NCI-H187 treated with DMSO at 0.1 percent for 48 hours (cell line): ENCODE results near the gene NPDC1.
"Not testable (repeated sequence)": the region's sequence is repeated elsewhere in the genome, so short reads cannot be mapped to it uniquely, and the experiment has no call there.

Experiments used
- DNase-seq: peaks from one replicate; lab custom pipeline; 2025; lab: John Stamatoyannopoulos, UW

NPDC1 gene

DNA sequence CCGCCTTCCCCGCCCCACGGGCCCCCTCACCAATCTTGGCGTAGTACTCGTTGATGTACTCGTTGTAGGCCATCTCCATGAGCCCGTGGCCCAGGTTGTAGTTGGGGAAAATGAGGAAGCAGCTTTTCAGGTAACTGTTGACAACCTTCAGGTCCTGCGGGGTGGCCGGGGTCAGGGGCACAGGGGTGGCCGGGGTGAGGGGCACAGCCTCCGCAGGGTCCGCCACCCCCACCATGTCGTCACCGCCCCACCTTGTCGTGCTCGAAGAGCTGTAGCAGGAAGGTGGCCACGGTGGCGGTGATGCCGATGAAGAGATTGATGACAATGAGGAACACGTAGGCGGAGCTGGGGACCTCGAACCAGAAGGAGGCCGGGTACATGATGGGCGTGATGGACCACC is 34.8 kb downstream of the NPDC1 start:
- DNase-seq = no peak

DNA sequence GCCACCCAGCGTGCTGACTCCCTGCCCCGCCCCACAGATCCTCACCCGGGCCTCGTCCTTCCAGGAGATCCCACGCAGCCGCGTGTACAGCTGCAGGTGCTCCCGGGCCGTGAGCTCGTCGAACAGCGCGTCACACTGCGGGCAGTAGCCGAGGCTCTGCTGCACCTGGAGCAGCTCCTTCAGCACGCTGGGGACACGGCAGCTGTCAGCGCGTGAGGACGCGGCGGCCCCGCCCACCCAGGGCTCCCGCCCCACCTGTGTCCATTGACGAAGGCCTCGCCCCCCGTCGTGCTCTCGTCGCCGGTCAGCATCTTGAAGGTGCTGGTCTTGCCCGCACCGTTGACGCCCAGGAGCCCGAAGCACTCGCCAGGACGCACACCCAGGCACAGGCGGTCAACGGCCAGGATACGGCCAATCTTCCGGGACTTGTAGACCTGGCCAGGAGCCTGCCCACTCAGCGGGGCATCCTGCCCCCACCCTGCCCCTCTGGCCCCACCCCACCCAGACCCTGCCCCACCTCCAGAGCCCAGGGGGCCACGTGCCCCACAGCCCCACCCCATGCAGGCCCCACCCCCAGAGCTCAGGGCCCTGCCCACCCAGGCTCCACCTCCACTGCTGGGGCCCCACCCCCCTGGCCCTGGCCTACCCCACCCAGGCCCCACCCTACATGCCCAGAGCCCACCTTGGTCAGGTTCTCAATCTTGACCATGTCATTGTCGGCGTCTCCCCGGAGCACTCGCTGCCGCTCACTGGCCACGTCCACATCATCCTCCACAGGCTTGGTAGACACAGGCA is 35.8 kb downstream of the NPDC1 start:
- DNase-seq = no peak

DNA sequence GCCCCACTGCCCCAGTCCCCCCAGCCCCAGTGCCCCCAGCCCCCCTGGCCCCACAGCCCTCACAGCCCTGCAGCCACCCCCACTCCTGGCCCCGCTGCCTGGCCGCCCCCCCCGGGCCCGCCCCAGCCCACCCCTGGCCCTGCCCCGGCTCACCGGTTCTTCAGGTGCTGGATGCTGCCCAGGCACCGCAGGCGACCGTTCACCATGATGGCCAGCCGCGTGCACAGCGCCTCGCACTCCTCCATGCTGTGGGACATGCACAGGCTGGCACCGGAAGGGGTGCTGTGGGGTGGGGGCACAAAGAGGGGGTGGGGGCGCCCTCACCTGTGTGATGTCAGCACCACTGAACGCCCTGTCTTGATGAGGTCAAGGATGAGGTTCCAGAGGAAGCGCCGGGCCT is 36.8 kb downstream of the NPDC1 start:
- no peak for DNase-seq

- DNase-seq = no peak
Observed at GRCh38 chr9:137008312-137008711, 37.7 kb downstream of the NPDC1 start.

GRCh38 chr9:137007816-137008270 is 38.1 kb downstream of the NPDC1 start:
- no peak for DNase-seq

GRCh38 chr9:137007108-137007815 is 38.7 kb downstream of the NPDC1 start:
- DNase-seq = no peak

GRCh38 chr9:137006116-137007003 is 39.6 kb downstream of the NPDC1 start:
- DNase-seq = no peak

DNA sequence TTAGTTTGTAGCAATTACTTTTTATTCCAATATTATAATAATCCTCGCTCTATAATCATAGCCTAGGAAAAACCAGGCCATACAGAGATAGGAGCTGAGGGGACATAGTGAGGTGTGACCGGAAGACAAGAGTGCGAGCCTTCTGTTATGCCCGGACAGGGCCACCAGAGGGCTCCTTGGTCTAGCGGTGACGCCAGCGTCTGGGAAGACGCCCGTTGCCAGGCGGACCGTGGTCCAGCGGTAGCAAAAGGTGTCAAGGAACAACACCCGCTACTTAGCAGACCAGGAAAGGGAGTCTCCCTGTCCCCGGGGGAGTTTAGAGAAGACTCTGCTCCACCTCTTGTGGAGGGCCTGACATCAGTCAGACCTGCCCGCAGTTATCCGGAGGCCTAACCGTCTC is 41.7 kb downstream of the NPDC1 start:
- DNase-seq = not testable (repeated sequence)

DNA sequence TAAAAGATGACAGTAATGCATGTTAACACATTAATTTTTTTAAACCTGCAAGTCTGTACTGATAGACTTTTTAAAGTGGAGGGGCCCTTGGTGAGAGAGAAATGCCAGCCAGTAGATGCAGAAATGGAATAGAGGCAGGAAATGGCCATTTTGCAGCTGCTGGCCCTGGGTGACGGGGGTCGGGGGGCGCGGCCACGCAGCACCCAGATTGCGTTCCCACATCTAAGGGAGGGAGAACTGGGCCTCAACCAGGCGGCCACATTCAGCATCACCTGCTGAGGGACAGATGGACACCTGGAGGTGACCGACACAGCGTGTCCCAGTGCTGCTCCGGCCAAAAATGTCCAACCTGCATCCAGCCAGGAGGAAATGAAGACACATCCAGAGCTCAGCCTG is 43.3 kb downstream of the NPDC1 start:
- DNase-seq = no peak

GRCh38 chr9:137001857-137002645 is 43.9 kb downstream of the NPDC1 start:
- no peak for DNase-seq

- DNase-seq = no peak
Observed at GRCh38 chr9:137000177-137000930, 45.6 kb downstream of the NPDC1 start.

GRCh38 chr9:136997830-136998234 is 48.1 kb downstream of the NPDC1 start:
- no peak for DNase-seq

DNA sequence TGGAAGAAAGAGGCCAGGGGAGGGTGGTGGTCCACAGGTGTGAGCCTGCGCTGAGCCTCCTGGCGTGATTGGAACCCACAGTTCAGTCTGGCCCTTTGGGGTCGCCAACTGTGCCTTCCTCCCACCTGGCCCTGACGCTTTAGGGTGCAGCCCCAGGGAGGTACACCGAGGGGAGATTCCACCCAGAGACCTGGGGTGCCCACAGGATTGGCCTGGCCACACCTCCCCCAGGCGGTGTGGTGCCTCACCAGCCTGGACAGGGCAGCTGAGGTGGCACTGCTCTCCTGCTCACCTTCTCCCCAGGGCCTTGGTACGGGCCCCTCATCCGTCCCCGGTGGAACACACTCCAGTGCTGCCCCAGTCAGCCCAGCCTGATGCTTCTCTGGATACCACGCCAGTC is 48.6 kb downstream of the NPDC1 start:
- no peak for DNase-seq

GRCh38 chr9:136996361-136997292 is 49.4 kb downstream of the NPDC1 start, which contains the start of gene CLIC3:
Gene CLIC3, minus strand, starts transcription at chr9:136996568. Its CDS starts 25 bp downstream, at chr9:136996543.
- DNase-seq = no peak

- no peak for DNase-seq
Observed at GRCh38 chr9:136995772-136996311, 50.1 kb downstream of the NPDC1 start.

- no peak for DNase-seq
Observed at GRCh38 chr9:136995362-136995761, 50.6 kb downstream of the NPDC1 start.

- no peak for DNase-seq
Observed at GRCh38 chr9:136994888-136995230, 51.1 kb downstream of the NPDC1 start.

GRCh38 chr9:136994180-136994887 is 51.6 kb downstream of the NPDC1 start:
- no peak for DNase-seq
